Left renal cortex interstitium (tissue), 4 donors: ENCODE data around the gene DRC7. TPM values are rescaled to one million over a fixed set of nuclear protein-coding genes. Genes with fewer than 3 reads are reported as not detected.
A peak's percentile ranks its signal among the peaks of the same experiment; 100 is the strongest.

ENCODE experiments used
- DNase-seq, 4 donors: peaks; one replicate each; pipeline ENCODE4 v3.0.0-alpha.2; 2013; ENCODE audit warnings: low read depth in 4 of 4, low spot score in 2 of 4, missing footprints in 1 of 4
- polyA plus RNA-seq, 4 donors: library from polyadenylated mRNA; unstranded; fragments of 120-200 nt; gene quantifications; one replicate each; pipeline ENCODE4 v1.2.1, GENCODE V29; 2013; ENCODE audit not compliant: insufficient read length in 4 of 4

Gene DRC7, protein sequence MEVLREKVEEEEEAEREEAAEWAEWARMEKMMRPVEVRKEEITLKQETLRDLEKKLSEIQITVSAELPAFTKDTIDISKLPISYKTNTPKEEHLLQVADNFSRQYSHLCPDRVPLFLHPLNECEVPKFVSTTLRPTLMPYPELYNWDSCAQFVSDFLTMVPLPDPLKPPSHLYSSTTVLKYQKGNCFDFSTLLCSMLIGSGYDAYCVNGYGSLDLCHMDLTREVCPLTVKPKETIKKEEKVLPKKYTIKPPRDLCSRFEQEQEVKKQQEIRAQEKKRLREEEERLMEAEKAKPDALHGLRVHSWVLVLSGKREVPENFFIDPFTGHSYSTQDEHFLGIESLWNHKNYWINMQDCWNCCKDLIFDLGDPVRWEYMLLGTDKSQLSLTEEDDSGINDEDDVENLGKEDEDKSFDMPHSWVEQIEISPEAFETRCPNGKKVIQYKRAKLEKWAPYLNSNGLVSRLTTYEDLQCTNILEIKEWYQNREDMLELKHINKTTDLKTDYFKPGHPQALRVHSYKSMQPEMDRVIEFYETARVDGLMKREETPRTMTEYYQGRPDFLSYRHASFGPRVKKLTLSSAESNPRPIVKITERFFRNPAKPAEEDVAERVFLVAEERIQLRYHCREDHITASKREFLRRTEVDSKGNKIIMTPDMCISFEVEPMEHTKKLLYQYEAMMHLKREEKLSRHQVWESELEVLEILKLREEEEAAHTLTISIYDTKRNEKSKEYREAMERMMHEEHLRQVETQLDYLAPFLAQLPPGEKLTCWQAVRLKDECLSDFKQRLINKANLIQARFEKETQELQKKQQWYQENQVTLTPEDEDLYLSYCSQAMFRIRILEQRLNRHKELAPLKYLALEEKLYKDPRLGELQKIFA
- polyA plus RNA-seq, result 1 to 10 TPM; 3.0 to 3.9 (median 3.6) TPM

DNA sequence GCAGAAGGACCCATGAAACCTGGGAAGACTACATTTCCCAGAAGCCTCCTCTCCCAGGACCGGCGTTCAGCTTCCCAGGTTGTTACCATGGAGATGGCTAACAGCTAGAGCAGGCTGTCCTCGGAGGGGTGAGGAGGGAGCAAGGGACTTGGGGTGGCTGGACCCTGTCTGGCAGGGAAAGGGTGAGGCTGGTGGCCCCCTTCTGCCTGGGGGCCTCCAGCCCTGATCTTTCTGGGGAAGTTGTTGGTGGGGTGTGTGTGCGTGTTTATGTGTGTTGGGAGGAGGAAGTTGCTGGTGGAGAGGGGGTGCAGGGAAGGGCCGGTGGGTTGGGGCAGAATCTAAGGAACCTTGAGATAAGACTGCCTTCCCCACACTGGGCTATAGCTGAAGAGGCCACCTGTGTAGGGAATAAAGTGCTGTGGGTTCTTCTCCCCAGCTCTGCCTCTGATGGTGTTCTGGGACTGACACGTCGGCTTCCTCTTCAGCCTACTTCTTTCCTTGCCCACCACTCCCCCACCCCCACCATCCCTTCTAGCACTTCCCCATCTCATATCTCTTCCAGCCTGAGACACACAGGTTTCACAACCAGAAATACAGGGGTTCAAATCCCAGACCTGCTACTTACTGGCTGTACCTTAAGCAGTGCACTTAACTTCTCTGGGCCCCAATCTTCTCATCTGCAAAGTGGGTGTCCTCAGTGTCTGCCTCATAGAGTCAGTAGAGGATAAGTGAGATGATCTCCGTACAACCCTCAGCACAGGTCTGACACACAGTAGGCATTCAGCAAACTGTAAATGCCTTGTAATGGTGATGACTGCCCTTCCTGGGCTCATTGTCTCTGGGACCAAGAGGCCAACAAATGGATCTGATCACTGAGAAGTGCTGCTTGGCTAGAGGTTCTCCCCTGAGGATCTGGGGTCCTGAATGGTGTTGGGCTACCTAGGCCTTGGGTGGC, at the start of gene DRC7:
TSS of gene DRC7 (plus strand) at position 82 of the 955 bp plus-strand sequence. CDS start 3,144 bp downstream, outside the sequence.
- peak in 2 of 4 donors; percentile 45 to 62 for DNase-seq

DNA sequence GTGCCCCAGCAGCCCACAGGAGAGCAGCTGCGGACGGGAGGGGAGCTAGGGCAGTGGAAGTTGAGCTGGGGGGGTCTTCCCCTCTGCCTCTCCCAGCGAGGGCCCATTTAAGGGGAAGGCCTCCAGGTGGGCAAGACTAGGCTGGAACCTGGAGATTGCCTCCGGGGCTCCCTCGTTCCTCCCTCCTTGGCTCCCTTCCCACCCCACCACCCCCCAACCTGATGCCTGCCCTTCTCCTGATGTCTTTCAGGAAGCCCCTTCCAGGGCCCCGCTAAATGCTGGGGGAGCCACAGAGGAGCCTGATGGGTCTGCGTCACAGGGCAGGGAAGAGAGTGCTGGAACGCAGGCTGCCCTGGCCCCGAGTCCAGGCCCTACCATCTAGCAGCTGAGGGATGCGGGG, 49.4 kb upstream of the DRC7 start:
- DNase-seq, result no peak

DNA sequence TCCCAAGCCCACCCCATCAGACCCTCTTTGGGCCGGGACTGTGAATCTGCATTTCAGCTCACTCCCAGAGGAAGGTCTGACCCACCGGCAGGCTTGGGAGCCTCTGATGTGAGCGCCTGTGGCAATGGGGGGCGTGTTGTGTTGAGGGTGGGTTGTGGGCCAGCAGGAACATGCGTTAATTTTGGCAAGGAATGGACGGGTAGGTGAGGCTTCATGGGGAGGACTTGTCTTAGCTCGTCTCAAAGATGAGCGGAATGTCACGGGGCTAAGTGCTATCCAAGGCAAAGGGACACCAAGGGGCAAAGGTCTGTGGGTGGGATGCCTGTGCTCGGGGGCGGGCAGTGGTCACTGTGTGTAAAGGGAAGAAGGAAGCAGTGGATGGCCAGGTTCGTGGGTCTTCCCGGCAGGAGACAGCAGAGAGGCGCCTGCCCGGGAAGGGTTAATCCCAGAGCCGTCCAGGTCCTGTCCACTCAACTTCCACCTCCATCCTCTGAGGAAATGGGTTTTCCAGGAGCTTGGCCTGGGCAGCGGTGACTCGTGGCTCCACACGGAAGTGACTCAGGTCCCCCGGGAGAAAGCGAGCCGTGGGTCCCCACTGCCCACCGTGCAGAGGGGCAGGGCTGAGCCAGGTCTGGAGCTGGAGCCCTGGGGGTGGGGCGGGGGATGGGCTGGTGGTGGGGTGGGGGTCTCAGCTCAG, 48.8 kb upstream of the DRC7 start:
- DNase-seq, result no peak

DNA sequence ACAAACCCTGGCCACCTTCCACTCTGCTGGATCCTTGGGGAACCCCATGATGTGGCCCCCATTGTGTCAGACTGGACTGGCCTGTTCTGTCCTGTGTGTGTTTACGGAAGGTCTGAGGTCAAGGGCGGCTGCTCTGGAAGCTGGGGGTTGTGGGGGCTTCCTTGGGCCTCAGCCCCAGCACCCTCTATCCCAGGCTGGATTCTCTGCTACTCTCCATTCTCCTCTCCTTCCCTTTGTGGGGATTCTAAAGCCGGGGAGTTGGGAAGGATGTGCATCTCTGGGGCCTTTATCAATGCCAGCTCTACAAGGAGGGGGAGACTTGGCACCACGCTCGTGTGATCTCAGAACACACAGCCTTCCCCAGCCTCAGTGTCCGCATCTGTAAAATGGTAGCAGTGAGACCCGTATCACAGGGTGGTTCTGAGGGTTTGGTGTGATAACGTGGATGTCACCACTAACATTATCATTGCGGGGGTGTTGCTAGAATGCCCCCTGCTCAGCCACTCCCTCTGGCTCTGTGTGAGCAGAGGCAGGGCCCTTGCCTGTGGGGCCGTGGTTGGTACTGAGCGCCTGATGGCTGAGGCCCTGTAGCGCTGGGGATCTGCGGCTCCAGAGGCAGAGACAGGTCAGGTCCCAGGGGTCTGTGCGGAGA, 48.1 kb upstream of the DRC7 start:
- DNase-seq, result no peak

DNA sequence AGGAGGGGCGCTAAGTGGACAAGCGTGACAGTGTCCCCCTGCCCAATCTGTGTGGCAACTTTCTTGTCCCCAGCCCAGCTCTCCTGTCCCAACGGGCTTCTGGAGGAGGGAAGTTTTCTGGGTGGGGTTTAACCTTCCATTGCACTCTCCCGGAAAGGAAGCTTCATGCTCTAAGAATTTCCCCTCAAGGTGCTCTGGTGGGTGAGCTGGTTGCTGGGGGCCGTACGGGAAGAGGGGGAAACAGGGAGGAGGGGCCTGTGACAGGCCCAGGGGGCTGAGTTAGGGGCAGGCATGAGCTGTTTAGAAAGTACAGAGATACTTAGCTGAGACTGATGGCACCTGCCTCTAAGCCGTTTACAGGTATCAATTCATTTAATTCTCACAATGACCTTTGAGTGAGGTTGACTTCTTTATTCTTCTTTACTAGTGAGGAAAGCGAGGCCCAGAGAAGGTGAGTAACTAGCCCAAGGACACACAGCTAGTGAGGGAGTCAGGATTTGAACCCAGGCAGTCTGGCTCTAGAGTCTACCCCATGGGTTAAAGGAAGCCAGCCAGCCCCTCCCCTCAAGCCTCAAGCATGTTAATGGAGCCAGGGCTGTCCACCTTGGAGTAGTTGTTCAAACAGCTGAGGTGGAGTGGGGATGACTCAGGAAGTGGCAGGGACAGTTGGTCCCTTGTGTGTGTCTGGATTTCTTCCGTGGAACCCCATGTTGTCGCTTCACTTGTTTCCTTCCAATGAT, 47.3 kb upstream of the DRC7 start:
- DNase-seq, result no peak

DNA sequence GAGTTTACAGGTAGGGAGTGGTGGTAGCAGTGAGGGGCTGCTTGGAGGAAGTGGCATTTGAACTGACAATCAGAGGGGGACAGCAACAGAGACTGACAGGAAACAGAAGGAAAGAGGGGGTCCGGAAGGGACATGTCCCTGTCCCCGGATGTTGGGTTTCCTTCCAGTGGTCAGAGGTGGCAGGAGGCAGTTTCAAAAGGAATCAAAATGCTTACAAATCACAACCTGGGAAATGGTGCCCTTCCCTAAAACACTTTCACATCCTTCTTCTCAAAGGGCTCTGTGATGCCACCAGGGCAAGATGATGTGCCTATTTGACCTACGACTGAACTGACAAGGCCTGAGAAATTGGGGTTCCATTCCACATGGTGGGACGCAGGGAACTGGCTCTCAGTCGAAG, 46.5 kb upstream of the DRC7 start:
- DNase-seq, result no peak

DNA sequence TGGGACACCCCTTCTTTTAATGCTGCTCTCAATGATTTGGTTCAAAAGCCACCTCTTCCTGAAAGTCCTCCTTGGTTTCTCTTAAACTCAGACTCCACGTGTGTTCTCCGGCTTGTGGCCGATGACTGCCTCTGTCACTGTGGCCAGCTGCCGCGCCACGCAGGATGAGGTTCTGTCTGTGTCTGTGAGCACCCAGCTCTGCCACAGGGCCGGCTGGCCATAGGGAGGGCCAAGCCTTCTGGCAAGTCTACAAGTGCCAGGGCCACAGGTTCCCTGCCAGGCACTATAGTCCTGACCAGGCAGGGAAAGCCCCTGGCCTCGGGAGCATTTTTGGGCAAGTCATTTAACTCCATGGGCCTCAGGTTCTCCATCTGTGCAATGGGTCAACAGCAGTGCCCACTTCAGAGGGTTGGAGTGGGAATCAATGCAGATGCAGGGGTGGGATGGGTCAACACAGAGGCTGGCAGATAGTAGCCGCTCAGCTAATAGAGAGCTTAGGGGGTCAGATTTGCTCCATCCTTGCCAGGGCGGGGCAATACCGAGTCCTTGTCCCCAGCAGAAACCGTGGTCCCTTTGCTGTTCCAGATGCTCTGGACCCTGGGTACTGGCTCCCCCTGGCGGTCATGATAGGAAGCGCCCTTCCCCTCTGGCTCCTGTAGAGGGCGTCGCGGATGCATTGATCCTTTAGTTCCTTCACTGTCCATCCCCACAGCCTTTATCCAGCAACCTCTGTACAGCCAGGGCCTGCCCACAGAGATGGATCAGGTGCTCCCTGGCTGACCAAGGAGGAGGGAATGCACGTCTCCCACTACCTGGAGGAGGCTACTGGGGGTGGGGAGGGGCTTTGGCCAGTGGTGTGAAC, 45.8 kb upstream of the DRC7 start:
- DNase-seq, result peak; percentile 17 to 53 (median 43)

DNA sequence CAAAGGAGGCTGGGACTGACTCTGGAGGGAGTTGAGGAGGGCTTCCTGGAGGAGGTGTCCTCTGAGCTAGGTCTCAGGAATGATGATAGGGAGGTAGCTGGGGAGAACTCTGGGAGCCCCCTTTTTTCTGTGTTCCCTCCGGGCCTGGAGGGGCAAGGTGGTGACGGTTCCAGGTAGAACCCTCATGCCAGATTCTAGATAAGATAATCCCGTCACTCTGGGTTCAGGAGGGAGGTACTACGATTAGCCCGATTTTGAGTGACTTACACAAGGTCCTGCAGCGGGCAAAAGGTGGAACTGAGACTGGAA, 45.2 kb upstream of the DRC7 start:
- DNase-seq, result no peak

DNA sequence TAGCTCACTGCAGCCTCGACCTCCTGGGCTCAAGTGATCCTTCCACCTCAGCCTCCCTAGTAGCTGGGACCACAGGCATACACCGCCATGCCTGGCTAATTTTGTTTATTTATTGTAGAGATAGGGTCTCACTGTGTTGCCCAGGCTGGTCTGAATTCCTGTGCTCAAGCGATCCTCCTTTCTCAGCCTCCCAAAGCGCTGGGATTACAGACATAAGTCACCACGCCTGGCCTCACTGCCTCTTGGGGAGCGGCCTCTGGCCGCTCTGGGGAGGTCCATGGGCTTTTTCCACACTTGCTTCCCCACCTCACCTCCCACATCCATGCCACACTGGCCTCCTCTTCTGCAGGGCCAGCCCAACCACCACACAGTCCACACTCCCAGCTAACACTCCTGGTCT, 44.8 kb upstream of the DRC7 start:
- DNase-seq, result no peak

DNA sequence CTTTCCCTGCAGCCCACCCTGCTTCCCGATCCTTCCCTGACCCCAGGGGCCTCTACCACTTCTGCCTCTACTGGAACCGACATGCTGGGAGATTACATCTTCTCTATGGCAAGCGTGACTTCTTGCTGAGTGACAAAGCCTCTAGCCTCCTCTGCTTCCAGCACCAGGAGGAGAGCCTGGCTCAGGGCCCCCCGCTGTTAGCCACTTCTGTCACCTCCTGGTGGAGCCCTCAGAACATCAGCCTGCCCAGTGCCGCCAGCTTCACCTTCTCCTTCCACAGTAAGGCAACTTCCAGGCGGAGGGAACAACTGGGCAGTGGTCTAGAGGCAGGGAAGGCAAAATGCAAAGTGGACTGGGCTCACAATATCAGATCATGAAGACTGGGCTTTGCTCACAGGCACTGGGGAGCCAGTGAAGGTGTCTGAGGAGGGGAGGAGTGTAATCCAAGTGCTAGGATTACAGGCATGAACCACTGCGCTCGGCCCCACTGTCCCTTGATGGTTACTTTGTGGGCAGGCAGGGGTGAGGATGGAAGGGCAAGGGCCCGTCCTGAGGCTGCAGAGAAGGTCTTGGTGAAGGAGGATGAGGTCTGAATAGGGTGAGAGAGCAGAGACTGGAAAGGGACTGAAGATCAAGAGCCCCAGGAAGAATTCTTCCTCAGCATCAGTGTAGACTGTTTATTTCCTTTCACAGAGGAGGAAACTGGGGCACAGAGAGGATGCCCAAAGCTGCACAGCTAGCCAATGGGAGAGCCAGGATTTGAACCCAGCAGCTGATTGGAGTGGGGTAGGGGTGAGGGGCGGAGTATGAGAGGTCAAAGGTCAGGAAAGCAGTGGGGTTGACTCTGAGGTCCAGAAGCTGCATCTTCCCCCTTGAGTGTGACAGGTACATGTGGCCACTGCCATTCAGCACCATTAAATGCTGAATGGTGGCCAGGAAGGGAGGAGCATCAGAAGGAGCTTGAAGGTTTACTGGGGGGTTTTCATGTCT, 43.0 kb upstream of the DRC7 start:
- no peak for DNase-seq

DNA sequence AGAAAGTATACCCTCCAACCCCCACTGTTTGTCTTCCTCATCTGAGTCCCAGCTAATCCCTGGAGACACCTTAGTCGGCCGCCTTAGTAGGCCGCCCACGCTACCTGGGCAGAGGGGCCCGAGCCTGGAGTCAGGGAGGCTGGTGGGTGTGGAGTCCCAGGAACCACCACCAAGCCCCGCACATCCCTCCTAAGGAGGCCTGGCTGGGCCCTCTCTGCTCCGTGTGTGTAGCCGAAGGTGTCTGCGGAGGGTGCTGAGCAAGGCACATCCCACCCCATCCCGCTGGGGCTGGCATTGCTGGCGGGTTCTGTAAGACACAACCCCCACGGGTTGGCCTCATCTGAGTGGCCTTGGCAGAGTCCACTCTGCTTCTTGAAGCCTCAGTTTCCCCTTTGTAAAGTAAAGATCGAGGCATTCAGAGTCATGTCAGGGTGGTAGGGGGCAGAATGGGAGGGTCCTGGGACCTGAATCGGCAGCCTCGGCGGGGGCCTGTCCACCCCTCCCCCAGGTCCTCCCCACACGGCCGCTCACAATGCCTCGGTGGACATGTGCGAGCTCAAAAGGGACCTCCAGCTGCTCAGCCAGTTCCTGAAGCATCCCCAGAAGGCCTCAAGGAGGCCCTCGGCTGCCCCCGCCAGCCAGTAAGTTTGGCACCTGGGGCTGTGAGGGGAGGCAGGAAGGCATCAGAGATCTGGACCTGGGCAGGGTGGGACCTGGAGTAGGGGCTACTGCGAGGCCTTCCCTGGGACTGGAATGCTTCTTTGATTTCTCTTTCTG, 41.7 kb upstream of the DRC7 start:
- no peak for DNase-seq

DNA sequence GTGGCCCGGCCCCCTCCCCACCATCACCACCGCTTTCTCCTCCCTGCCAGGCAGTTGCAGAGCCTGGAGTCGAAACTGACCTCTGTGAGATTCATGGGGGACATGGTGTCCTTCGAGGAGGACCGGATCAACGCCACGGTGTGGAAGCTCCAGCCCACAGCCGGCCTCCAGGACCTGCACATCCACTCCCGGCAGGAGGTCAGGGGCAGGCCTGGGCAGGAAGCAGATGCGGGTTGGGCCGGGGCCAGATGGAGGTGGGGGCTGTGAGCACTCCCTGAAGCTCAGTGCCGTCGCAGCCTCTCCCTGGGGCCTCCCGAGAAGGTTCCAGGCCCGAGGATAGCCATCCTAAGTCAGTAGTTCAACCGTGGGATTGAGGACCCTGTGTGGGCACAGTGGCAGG, 40.7 kb upstream of the DRC7 start:
- no peak for DNase-seq

DNA sequence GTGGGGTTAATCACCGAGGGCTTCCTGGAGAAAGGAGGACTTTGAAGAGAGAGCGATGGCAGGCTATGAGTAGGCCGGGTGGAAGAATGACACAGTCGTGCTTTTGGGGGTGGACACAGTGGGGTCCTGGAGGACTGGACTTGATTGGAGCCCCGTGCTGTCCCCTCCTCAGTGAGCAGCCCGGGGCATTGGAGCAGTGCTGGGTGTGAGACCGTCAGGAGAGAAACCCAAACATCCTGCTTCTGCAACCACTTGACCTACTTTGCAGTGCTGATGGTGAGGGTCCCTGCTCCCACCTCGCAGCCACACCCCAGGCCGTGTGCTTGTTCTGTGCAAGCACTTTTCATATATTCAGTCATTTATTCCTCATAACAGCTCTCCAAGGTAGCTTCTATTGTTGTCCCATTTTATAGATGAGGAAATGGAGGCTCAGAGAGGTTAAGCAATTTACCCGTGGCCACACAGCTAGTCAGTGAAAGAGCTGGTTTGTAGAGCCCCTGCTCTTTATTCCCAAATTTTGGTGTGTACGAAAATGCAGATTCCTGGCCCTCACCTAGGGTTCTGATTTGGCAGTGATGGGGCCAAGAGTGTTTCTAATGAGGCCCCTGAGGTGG, 38.2 kb upstream of the DRC7 start:
- no peak for DNase-seq

DNA sequence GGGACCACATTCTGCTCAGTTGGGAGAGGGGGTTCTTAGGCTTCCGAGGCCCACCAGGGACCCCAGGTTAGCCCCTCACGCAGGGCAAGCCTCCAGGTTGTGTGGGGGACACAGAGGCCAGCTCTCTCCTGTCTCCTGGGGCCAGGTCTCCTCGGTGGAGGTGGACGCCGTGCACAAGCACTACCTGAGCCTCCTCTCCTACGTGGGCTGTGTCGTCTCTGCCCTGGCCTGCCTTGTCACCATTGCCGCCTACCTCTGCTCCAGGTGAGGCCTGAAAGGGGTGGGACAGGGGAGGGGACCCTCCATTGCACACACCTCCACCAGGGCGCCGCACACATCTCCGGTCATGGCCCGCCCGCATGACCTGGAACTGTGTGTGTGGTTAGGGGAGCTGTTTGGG, 37.4 kb upstream of the DRC7 start:
- no peak for DNase-seq

DNA sequence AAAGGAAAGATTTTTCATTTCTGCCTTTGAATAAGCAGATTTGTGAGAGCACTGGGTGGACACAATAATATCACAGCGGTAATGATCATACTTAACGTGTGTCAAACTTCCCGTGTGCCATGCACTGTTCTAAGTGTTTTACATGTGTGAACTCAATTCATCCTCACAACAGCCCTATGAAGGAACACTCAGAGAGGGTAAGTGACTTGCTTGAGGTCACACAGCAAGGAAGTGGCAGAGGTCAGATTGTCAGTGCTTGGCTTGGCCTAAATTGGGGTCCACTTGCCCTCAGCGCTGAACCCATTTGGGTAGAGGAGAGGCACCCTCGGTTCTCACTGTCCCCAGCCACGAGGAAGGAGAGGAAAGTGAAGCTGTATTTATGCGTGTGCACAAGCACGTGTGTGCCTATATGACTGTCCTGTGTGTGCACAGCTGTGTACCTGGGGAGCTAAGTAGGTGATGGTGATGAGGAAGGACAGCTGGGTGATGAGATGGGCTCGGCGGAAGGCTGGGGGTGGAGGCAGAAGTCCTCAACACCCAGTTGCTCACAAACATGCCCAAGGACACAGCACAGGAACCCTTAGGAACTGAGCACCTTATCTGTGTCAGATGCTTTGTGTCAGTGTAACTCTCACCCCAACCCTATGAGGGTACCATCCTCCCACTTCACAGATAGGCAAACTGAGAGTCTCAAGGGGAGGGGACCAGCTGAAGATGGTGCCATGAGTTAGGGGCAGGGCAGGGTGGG, 36.3 kb upstream of the DRC7 start:
- DNase-seq, result no peak
